Parathyroid adenoma (tissue), 2 donors: ENCODE results near the gene DPEP3.
"Not testable (repeated sequence)": the region's sequence is repeated elsewhere in the genome, so short reads cannot be mapped to it uniquely, and the experiment has no call there.

Experiments
- H2AFZ ChIP-seq: fragments of 300-600 bp; sonication (generic); one replicate; pipeline ENCODE4 v1.7.0; 2017; ENCODE audit warnings: antibody characterized with exemption, mild to moderate bottlenecking
- H3K27ac ChIP-seq: fragments of 300-600 bp; sonication (generic); one replicate; pipeline ENCODE4 v1.7.0; 2017
- H3K27me3 ChIP-seq: fragments of 300-600 bp; sonication (generic); one replicate; pipeline ENCODE4 v1.7.0; 2017; ENCODE audit warnings: low read length; ENCODE audit not compliant: control insufficient read depth, insufficient read depth
- H3K36me3 ChIP-seq: fragments of 300-600 bp; sonication (generic); one replicate; pipeline ENCODE4 v1.7.0; 2017; ENCODE audit warnings: low read length; ENCODE audit not compliant: control insufficient read depth, insufficient read depth
- H3K4me1 ChIP-seq: fragments of 300-600 bp; sonication (generic); one replicate; pipeline ENCODE4 v1.7.0; 2017; ENCODE audit warnings: control low read depth
- H3K4me2 ChIP-seq: fragments of 300-600 bp; sonication (generic); one replicate; pipeline ENCODE4 v1.7.0; 2017; ENCODE audit warnings: low read length
- H3K4me3 ChIP-seq: fragments of 300-600 bp; sonication (generic); one replicate; pipeline ENCODE4 v1.7.0; 2017; ENCODE audit warnings: low read depth, low read length
- H3K79me2 ChIP-seq: fragments of 300-600 bp; sonication (generic); one replicate; pipeline ENCODE4 v1.7.0; 2017; ENCODE audit warnings: control low read depth
- H3K9ac ChIP-seq: fragments of 300-600 bp; sonication (generic); one replicate; pipeline ENCODE4 v1.7.0; 2017; ENCODE audit warnings: mild to moderate bottlenecking
- H3K9me3 ChIP-seq: fragments of 300-600 bp; sonication (generic); one replicate; pipeline ENCODE4 v1.7.0; 2017; ENCODE audit warnings: low read length; ENCODE audit not compliant: control insufficient read depth
- CTCF ChIP-seq: fragments of 300-600 bp; sonication (generic); IDR thresholded peaks from one replicate; pipeline ENCODE4 v1.7.0; 2017; ENCODE audit warnings: antibody characterized with exemption, mild to moderate bottlenecking
- donor health status: primary hyperparathyroidism.

DPEP3 gene

GRCh38 chr16:67977469-67978227 lies 2.7 kb downstream of the DPEP3 start:
- no peaks in the 10 kb centered on the region for H3K36me3 ChIP-seq
- no peaks in the 10 kb centered on the region for H3K4me1 ChIP-seq
- H3K4me2 ChIP-seq: no peak overlapping the region
- no peak overlapping the region for H3K4me3 ChIP-seq
- H3K27ac ChIP-seq: no peak overlapping the region
- no peak overlapping the region for H3K9ac ChIP-seq
- H3K9me3 ChIP-seq: no peaks in the 10 kb centered on the region
- no peaks in the 10 kb centered on the region for H3K79me2 ChIP-seq
- no peak overlapping the region for H2AFZ ChIP-seq
- TF ChIP-seq CTCF: no peak
- no peaks in the 10 kb centered on the region for H3K27me3 ChIP-seq

GRCh38 chr16:67977005-67977404 lies 3.3 kb downstream of the DPEP3 start:
- no peak for TF ChIP-seq CTCF
- Histone ChIP-seq H3K27ac (no peak overlapping the region), H3K27me3 (no peaks in the 10 kb centered on the region), H3K4me1 (no peaks in the 10 kb centered on the region), H3K4me3 (no peak overlapping the region), H2AFZ (no peak overlapping the region), H3K9ac (no peak overlapping the region), H3K36me3 (no peaks in the 10 kb centered on the region), H3K79me2 (no peaks in the 10 kb centered on the region), H3K4me2 (no peak overlapping the region), H3K9me3 (no peaks in the 10 kb centered on the region)

GRCh38 chr16:67976205-67976604 lies 4.1 kb downstream of the DPEP3 start:
- H3K4me3 ChIP-seq: no peak overlapping the region
- H3K9me3 ChIP-seq: no peaks in the 10 kb centered on the region
- H3K79me2 ChIP-seq: no peaks in the 10 kb centered on the region
- H2AFZ ChIP-seq: no peak overlapping the region
- no peaks in the 10 kb centered on the region for H3K4me1 ChIP-seq
- H3K27me3 ChIP-seq: no peaks in the 10 kb centered on the region
- H3K4me2 ChIP-seq: no peak overlapping the region
- no peak for TF ChIP-seq CTCF
- no peak overlapping the region for H3K9ac ChIP-seq
- no peak overlapping the region for H3K27ac ChIP-seq
- H3K36me3 ChIP-seq: no peaks in the 10 kb centered on the region

- H3K9me3 ChIP-seq: no peaks in the 10 kb centered on the region
- no peak overlapping the region for H2AFZ ChIP-seq
- H3K27me3 ChIP-seq: no peaks in the 10 kb centered on the region
- no peak overlapping the region for H3K4me2 ChIP-seq
- no peak for TF ChIP-seq CTCF
- no peak overlapping the region for H3K27ac ChIP-seq
- H3K36me3 ChIP-seq: no peaks in the 10 kb centered on the region
- H3K79me2 ChIP-seq: no peaks in the 10 kb centered on the region
- no peaks in the 10 kb centered on the region for H3K4me1 ChIP-seq
- H3K9ac ChIP-seq: no peak overlapping the region
- no peak overlapping the region for H3K4me3 ChIP-seq
Observed at GRCh38 chr16:67975321-67976105, 4.8 kb downstream of the DPEP3 start.

- not testable (repeated sequence) for H3K9me3 ChIP-seq, H3K4me3 ChIP-seq, H2AFZ ChIP-seq, H3K27ac ChIP-seq, H3K27me3 ChIP-seq, H3K4me2 ChIP-seq, H3K4me1 ChIP-seq, H3K79me2 ChIP-seq, H3K9ac ChIP-seq, H3K36me3 ChIP-seq
Observed at GRCh38 chr16:67972285-67972684, 8.0 kb downstream of the DPEP3 start.
